Brain microvascular endothelial cell (primary cell): ENCODE measurements around the gene HS6ST2.

Experiments
- DNase-seq: peaks from one replicate; pipeline ENCODE4 v3.0.0-alpha.2; 2020
- H3K27ac ChIP-seq: fragments of 250-450 bp; sonication (Bioruptor Pico); 2 replicates; pipeline ENCODE4 v1.5.1; 2020; ENCODE audit warnings: mild to moderate bottlenecking, moderate library complexity
- H3K27me3 ChIP-seq: fragments of 250-450 bp; sonication (Bioruptor Pico); replicated peaks from 2 replicates; pipeline ENCODE4 v1.5.1; 2020; ENCODE audit warnings: mild to moderate bottlenecking
- H3K36me3 ChIP-seq: fragments of 250-450 bp; sonication (Bioruptor Pico); replicated peaks from 2 replicates; pipeline ENCODE4 v1.5.1; 2020; ENCODE audit warnings: mild to moderate bottlenecking
- H3K4me3 ChIP-seq: 2 replicates; pipeline ENCODE4 v1.5.1; 2011; ENCODE audit warnings: low read depth, mild to moderate bottlenecking, control low read depth, low read length, moderate library complexity
- CTCF ChIP-seq: IDR thresholded peaks from 2 replicates; pipeline ENCODE4 v1.5.1; 2011; ENCODE audit warnings: low read depth, mild to moderate bottlenecking, moderate library complexity, low read length, control low read depth, inconsistent platforms; ENCODE audit errors: missing control alignments
- in situ Hi-C: cut with HindIII; loops from 2 replicates; pipeline ENCODE4 v1.10.0; 2017; ENCODE audit warnings: low sequenced_read_pairs, low pct_ligation_motif_present

Gene HS6ST2

GRCh38 chrX:132623300-132623699 lies 335.1 kb downstream of the HS6ST2 start:
- Histone ChIP-seq H3K36me3 (no peaks in the 10 kb centered on the region), H3K27ac (no peak overlapping the region), H3K4me3 (no peak overlapping the region), H3K27me3 (no peaks in the 10 kb centered on the region)
- no peak for DNase-seq
- in situ Hi-C loops: no loop called here
- TF ChIP-seq CTCF: no peak

GRCh38 chrX:132622130-132622529 lies 336.3 kb downstream of the HS6ST2 start:
- H3K36me3 ChIP-seq: no peaks in the 10 kb centered on the region
- peak; percentile 73 for DNase-seq
- in situ Hi-C loops: no loop called here
- H3K27ac ChIP-seq: no peak overlapping the region
- TF ChIP-seq CTCF: no peak
- H3K27me3 ChIP-seq: no peaks in the 10 kb centered on the region
- H3K4me3 ChIP-seq: no peak overlapping the region

- Histone ChIP-seq H3K36me3 (no peaks in the 10 kb centered on the region), H3K27me3 (no peaks in the 10 kb centered on the region), H3K27ac (no peak overlapping the region), H3K4me3 (no peak overlapping the region)
- TF ChIP-seq CTCF: no peak
- DNase-seq: no peak
- in situ Hi-C loops: no loop called here
Observed at GRCh38 chrX:132618810-132619209, 339.6 kb downstream of the HS6ST2 start.

- in situ Hi-C loops: no loop called here
- DNase-seq: peak; percentile 34
- TF ChIP-seq CTCF: peak; percentile 64
- Histone ChIP-seq H3K36me3 (no peaks in the 10 kb centered on the region), H3K27me3 (no peaks in the 10 kb centered on the region), H3K4me3 (no peak overlapping the region), H3K27ac (no peak overlapping the region)
Observed at GRCh38 chrX:132615391-132616131, 342.9 kb downstream of the HS6ST2 start.

- H3K36me3 ChIP-seq: no peaks in the 10 kb centered on the region
- in situ Hi-C loops: no loop called here
- H3K27me3 ChIP-seq: no peaks in the 10 kb centered on the region
- DNase-seq: no peak
- no peak overlapping the region for H3K4me3 ChIP-seq
- peak; percentile 57 for TF ChIP-seq CTCF
- H3K27ac ChIP-seq: no peak overlapping the region
Observed at GRCh38 chrX:132614297-132614696, 344.1 kb downstream of the HS6ST2 start.

- Histone ChIP-seq H3K27ac (no peak overlapping the region), H3K27me3 (no peaks in the 10 kb centered on the region), H3K4me3 (no peak overlapping the region), H3K36me3 (no peaks in the 10 kb centered on the region)
- DNase-seq: no peak
- in situ Hi-C loops: no loop called here
- TF ChIP-seq CTCF: no peak
Observed at GRCh38 chrX:132613801-132614200, 344.6 kb downstream of the HS6ST2 start.
